Measurements from ENCODE around the gene NGF. TPM values are rescaled to one million over a fixed set of nuclear protein-coding genes. Genes with fewer than 3 reads are reported as not detected.

The NGF gene
- total RNA-seq, 1 experiment from 2014 or later: 0.47 TPM

GRCh38 chr1:115300087-115300876, 37.8 kb downstream of the NGF start:
- BruUV-seq (replicated peaks): no TSS peak
- POLR2A ChIA-PET (ENCODE audit: low non-redundant PET): no interaction called here
- peak; percentile 45 for DNase-seq (ENCODE audit: low spot score)
- no peaks in the 10 kb centered on the region for H3K27me3 ChIP-seq (replicated peaks; ENCODE audit: insufficient read depth, low read depth, low read length, poor library complexity)
- intact Hi-C loops (cut with micrococcal nuclease; ENCODE audit: unreplicated experiment): no loop called here
- no peak overlapping the region for H3K27ac ChIP-seq (ENCODE audit: low read depth, low read length, poor library complexity, severe bottlenecking)
- no peaks in the 10 kb centered on the region for H3K9me3 ChIP-seq (ENCODE audit: low read depth, low read length, poor library complexity, severe bottlenecking)
- H3K4me3 ChIP-seq (ENCODE audit: low read depth, low read length, poor library complexity, severe bottlenecking): no peak overlapping the region
- CTCF ChIA-PET: no interaction called here
- H3K4me1 ChIP-seq (ENCODE audit: insufficient read depth, low read length, poor library complexity, severe bottlenecking): peaks cover 4% of the 10 kb centered on the region
- no peaks in the 10 kb centered on the region for H3K36me3 ChIP-seq (ENCODE audit: insufficient read depth, low read length, poor library complexity, severe bottlenecking)
- no peak for TF ChIP-seq CTCF (conservative IDR thresholded peaks at IDR 0.05; ENCODE audit: low read depth, low read length)

GRCh38 chr1:115299266-115299665, 38.8 kb downstream of the NGF start:
- no peak overlapping the region for H3K27ac ChIP-seq (ENCODE audit: low read depth, low read length, poor library complexity, severe bottlenecking)
- no peaks in the 10 kb centered on the region for H3K27me3 ChIP-seq (replicated peaks; ENCODE audit: insufficient read depth, low read depth, low read length, poor library complexity)
- H3K9me3 ChIP-seq (ENCODE audit: low read depth, low read length, poor library complexity, severe bottlenecking): no peaks in the 10 kb centered on the region
- no TSS peak for BruUV-seq (replicated peaks)
- intact Hi-C loops (cut with micrococcal nuclease; ENCODE audit: unreplicated experiment): no loop called here
- H3K4me1 ChIP-seq (ENCODE audit: insufficient read depth, low read length, poor library complexity, severe bottlenecking): peaks cover 4% of the 10 kb centered on the region
- H3K4me3 ChIP-seq (ENCODE audit: low read depth, low read length, poor library complexity, severe bottlenecking): no peak overlapping the region
- CTCF ChIA-PET: no interaction called here
- no peaks in the 10 kb centered on the region for H3K36me3 ChIP-seq (ENCODE audit: insufficient read depth, low read length, poor library complexity, severe bottlenecking)
- DNase-seq (ENCODE audit: low spot score): no peak
- no peak for TF ChIP-seq EZH2 (IDR thresholded peaks at IDR 0.05; ENCODE audit: borderline replicate concordance, low read depth, low read length, poor library complexity, severe bottlenecking)
- TF ChIP-seq CTCF (conservative IDR thresholded peaks at IDR 0.05; ENCODE audit: low read depth, low read length): no peak
- POLR2A ChIA-PET (ENCODE audit: low non-redundant PET): no interaction called here

- no peaks in the 10 kb centered on the region for H3K27me3 ChIP-seq (replicated peaks; ENCODE audit: insufficient read depth, low read depth, low read length, poor library complexity)
- no TSS peak for BruUV-seq (replicated peaks)
- H3K4me3 ChIP-seq (ENCODE audit: low read depth, low read length, poor library complexity, severe bottlenecking): no peak overlapping the region
- no peaks in the 10 kb centered on the region for H3K36me3 ChIP-seq (ENCODE audit: insufficient read depth, low read length, poor library complexity, severe bottlenecking)
- no peak overlapping the region for H3K27ac ChIP-seq (ENCODE audit: low read depth, low read length, poor library complexity, severe bottlenecking)
- H3K9me3 ChIP-seq (ENCODE audit: low read depth, low read length, poor library complexity, severe bottlenecking): no peaks in the 10 kb centered on the region
- TF ChIP-seq EZH2 (IDR thresholded peaks at IDR 0.05; ENCODE audit: borderline replicate concordance, low read depth, low read length, poor library complexity, severe bottlenecking) (no peak), CTCF (conservative IDR thresholded peaks at IDR 0.05; ENCODE audit: low read depth, low read length) (no peak)
- CTCF ChIA-PET: no interaction called here
- intact Hi-C loops (cut with micrococcal nuclease; ENCODE audit: unreplicated experiment): no loop called here
- H3K4me1 ChIP-seq (ENCODE audit: insufficient read depth, low read length, poor library complexity, severe bottlenecking): peaks cover 4% of the 10 kb centered on the region
- no peak for DNase-seq (ENCODE audit: low spot score)
- POLR2A ChIA-PET (ENCODE audit: low non-redundant PET): no interaction called here
These were observed 41.1 kb downstream of the NGF start for GRCh38 chr1:115296981-115297380.

Measured in A673 (cell line).